Measurements from ENCODE around the gene PKIB. TPM values are rescaled to one million over a fixed set of nuclear protein-coding genes. Genes with fewer than 3 reads are reported as not detected.

Gene PKIB
- total and polyA plus RNA-seq, 2 of the 4 experiments (the other 2 are of a cell fraction): 6.3 to 13.1 TPM

DNA sequence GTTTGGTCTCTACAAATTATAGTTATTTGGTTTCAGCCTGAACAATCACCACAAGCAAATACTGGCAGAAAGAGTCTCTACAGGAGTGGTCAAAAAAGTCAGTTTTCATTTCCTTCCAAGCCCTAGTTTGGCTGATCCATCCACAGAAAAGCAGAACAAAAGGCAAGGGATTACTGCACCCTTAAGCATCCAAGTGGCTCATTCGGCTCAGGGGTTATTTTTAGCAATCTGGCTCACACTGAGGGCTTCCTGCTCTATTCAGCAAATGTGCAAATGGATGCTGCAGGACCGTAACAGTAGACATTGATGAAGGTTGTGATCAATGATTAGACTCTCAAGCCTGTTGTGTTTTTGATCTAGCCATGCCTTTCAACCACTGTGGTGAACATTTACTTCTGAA, 107.1 kb downstream of the PKIB start:
- no peak overlapping the region for H2AFZ ChIP-seq (replicated peaks; ENCODE audit: low read length, poor library complexity)
- no peaks in the 10 kb centered on the region for H3K9me3 ChIP-seq (ENCODE audit: control insufficient read depth, insufficient read depth, low read length)
- no peak overlapping the region for H2BK15ac ChIP-seq (ENCODE audit: low read depth, low read length)
- no peak for TF ChIP-seq CHD1 (IDR thresholded peaks at IDR 0.05; ENCODE audit: low read depth, low read length)
- no peak for TF ChIP-seq CEBPB (IDR thresholded peaks at IDR 0.05; ENCODE audit: low read depth, low read length)
- TF ChIP-seq POLR2A (IDR thresholded peaks at IDR 0.05; ENCODE audit: low read depth, low read length): no peak
- TF ChIP-seq, protein P1, sequence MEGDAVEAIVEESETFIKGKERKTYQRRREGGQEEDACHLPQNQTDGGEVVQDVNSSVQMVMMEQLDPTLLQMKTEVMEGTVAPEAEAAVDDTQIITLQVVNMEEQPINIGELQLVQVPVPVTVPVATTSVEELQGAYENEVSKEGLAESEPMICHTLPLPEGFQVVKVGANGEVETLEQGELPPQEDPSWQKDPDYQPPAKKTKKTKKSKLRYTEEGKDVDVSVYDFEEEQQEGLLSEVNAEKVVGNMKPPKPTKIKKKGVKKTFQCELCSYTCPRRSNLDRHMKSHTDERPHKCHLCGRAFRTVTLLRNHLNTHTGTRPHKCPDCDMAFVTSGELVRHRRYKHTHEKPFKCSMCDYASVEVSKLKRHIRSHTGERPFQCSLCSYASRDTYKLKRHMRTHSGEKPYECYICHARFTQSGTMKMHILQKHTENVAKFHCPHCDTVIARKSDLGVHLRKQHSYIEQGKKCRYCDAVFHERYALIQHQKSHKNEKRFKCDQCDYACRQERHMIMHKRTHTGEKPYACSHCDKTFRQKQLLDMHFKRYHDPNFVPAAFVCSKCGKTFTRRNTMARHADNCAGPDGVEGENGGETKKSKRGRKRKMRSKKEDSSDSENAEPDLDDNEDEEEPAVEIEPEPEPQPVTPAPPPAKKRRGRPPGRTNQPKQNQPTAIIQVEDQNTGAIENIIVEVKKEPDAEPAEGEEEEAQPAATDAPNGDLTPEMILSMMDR (conservative IDR thresholded peaks at IDR 0.05; ENCODE audit: low read depth, low read length): no peak
- TF ChIP-seq RAD21 (IDR thresholded peaks at IDR 0.05; ENCODE audit: low read length): no peak
- TF ChIP-seq SMC3 (IDR thresholded peaks at IDR 0.05; ENCODE audit: low read depth, low read length): no peak
- TF ChIP-seq, protein P2, sequence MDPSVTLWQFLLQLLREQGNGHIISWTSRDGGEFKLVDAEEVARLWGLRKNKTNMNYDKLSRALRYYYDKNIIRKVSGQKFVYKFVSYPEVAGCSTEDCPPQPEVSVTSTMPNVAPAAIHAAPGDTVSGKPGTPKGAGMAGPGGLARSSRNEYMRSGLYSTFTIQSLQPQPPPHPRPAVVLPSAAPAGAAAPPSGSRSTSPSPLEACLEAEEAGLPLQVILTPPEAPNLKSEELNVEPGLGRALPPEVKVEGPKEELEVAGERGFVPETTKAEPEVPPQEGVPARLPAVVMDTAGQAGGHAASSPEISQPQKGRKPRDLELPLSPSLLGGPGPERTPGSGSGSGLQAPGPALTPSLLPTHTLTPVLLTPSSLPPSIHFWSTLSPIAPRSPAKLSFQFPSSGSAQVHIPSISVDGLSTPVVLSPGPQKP (IDR thresholded peaks at IDR 0.05; ENCODE audit: borderline replicate concordance, low read depth, low read length): no peak
- no peak for TF ChIP-seq RFX5 (IDR thresholded peaks at IDR 0.05; ENCODE audit: low read depth, low read length)
- TF ChIP-seq RCOR1 (IDR thresholded peaks at IDR 0.05; ENCODE audit: insufficient replicate concordance, low read length): no peak
- TF ChIP-seq MAZ (IDR thresholded peaks at IDR 0.05; ENCODE audit: borderline replicate concordance, low read depth, low read length): no peak
- no peak for TF ChIP-seq MXI1 (IDR thresholded peaks at IDR 0.05; ENCODE audit: borderline replicate concordance, low read depth, low read length)
- TF ChIP-seq FOS (IDR thresholded peaks at IDR 0.05; ENCODE audit: low read depth, low read length): no peak
- TF ChIP-seq MAFK (IDR thresholded peaks at IDR 0.05; ENCODE audit: low read depth, low read length): no peak
- TF ChIP-seq BHLHE40 (IDR thresholded peaks at IDR 0.05; ENCODE audit: low read depth, low read length): no peak
- no peak overlapping the region for H3K18ac ChIP-seq (ENCODE audit: low read depth, low read length)
- H4K91ac ChIP-seq (ENCODE audit: insufficient read depth, low read depth, low read length): no peak overlapping the region
- no peaks in the 10 kb centered on the region for H3K27me3 ChIP-seq (ENCODE audit: control insufficient read depth, insufficient read depth, low read length)
- no TSS peak for BruUV-seq (replicated peaks)
- in situ Hi-C loops (cut with MboI; ENCODE audit: low sequenced_read_pairs) (no loop called here), intact Hi-C loops (cut with micrococcal nuclease) (no loop called here), dilution Hi-C loops (cut with HindIII; ENCODE audit: low sequenced_read_pairs, unreplicated experiment) (no loop called here)
- H2BK5ac ChIP-seq (ENCODE audit: low read depth, low read length, poor library complexity, severe bottlenecking): no peak overlapping the region
- ChIA-PET POLR2A (ENCODE audit: unreplicated experiment) (no interaction called here), CTCF (interaction anchor here (1.3 kb wide), 1 partner anchor 10 kb away, joined by 5 read pairs; no protein-coding TSS in a partner anchor)
- H3K4me1 ChIP-seq (ENCODE audit: control insufficient read depth, insufficient read depth, low read length): peaks cover 4% of the 10 kb centered on the region; the same call in 1 of the 2 replicates
- H3K4me3 ChIP-seq (ENCODE audit: insufficient read depth, low read depth, low read length): no peak overlapping the region
- H3K79me1 ChIP-seq (ENCODE audit: low read depth in 1 of 2, low read length in 2 of 2): no peaks in the 10 kb centered on the region
- H3K14ac ChIP-seq (replicated peaks; ENCODE audit: low read depth, low read length): 0 out of 2 replicates have a peak overlapping the region, but pooled peaks have one; percentile 49
- H4K20me1 ChIP-seq (ENCODE audit: insufficient read depth, low read length): no peaks in the 10 kb centered on the region
- no CpG with 5 or more reads among the region's 2 CpGs for whole genome bisulfite sequencing, 2 experiments (ENCODE audit: extremely low coverage in 2 of 2, insufficient read length in 1 of 2)
- H4K8ac ChIP-seq (ENCODE audit: low read depth in 2 of 2, low read length in 2 of 2): peak overlapping the region in 1 of 2 experiments; percentile 26; a peak in 1 of 4 replicates
- no peak overlapping the region for H2AK9ac ChIP-seq (replicated peaks; ENCODE audit: low read depth, low read length, poor library complexity)
- no peak overlapping the region for H2BK20ac ChIP-seq (ENCODE audit: low read depth, low read length)
- H3K23ac ChIP-seq (ENCODE audit: low read depth, low read length): no peak overlapping the region
- H4K5ac ChIP-seq (ENCODE audit: low read depth, low read length): no peak overlapping the region
- H2AK5ac ChIP-seq (ENCODE audit: low read depth, low read length): no peak overlapping the region
- no peaks in the 10 kb centered on the region for H3K9me1 ChIP-seq (ENCODE audit: insufficient read depth, low read length)
- H3K27ac ChIP-seq (ENCODE audit: insufficient read depth, low read length): no peak overlapping the region
- H3K9ac ChIP-seq (ENCODE audit: low read depth, low read length): no peak overlapping the region
- DNase-seq (peak; percentile 77), ATAC-seq (ENCODE audit: low read depth) (peak; percentile 47)
- H3K36me3 ChIP-seq (ENCODE audit: control insufficient read depth, insufficient read depth, low read length): no peaks in the 10 kb centered on the region
- H2BK120ac ChIP-seq (ENCODE audit: low read depth, low read length): peak overlapping the region; percentile 53; the same call in 1 of the 2 replicates
- H3K4ac ChIP-seq (ENCODE audit: low read depth, low read length): no peak overlapping the region
- H3K4me2 ChIP-seq (ENCODE audit: low read depth, low read length): no peak overlapping the region
- H3K56ac ChIP-seq (ENCODE audit: extremely low read depth, insufficient read depth, low read length): no peak overlapping the region

Data from IMR-90 (cell line).